Natural killer cell (primary cell): Measurements from ENCODE around the gene SLC28A2. TPM values are rescaled to one million over a fixed set of nuclear protein-coding genes. Genes with fewer than 3 reads are reported as not detected.
"Not testable (repeated sequence)": the region's sequence is repeated elsewhere in the genome, so short reads cannot be mapped to it uniquely, and the experiment has no call there.

ENCODE experiments used
- ATAC-seq, 3 donors: fragments of 150-1000 bp in 2 of 3; fragments of 200-7000 bp in 1 of 3; cut with Tn5 transposase; 1 replicate in 1 of 3; 2 replicates in 2 of 3; pipeline ENCODE4 v1.10.0; 2021; ENCODE audit warnings: mild to moderate bottlenecking in 2 of 3, moderate library complexity in 2 of 3
- DNase-seq, 2 donors: peaks; one replicate each; pipeline versions ENCODE4 v3.0.0 to v3.0.0-alpha.2; 2013 to 2021; ENCODE audit warnings: mixed read lengths in 1 of 2
- H3K27ac ChIP-seq: one replicate; pipeline ENCODE4 v1.5.1; 2013; ENCODE audit warnings: mild to moderate bottlenecking, low read length
- H3K27me3 ChIP-seq: one replicate; pipeline ENCODE4 v1.6.1; 2013; ENCODE audit warnings: low read length; ENCODE audit not compliant: control insufficient read depth, insufficient read depth
- H3K36me3 ChIP-seq: one replicate; pipeline ENCODE4 v1.6.1; 2013; ENCODE audit warnings: low read length; ENCODE audit not compliant: control insufficient read depth, insufficient read depth
- H3K4me1 ChIP-seq: one replicate; pipeline ENCODE4 v1.6.1; 2013; ENCODE audit warnings: low read length; ENCODE audit not compliant: control insufficient read depth, insufficient read depth
- H3K4me3 ChIP-seq: one replicate; pipeline ENCODE4 v1.5.1; 2013; ENCODE audit warnings: low read length
- H3K9me3 ChIP-seq: one replicate; pipeline ENCODE4 v1.6.1; 2013; ENCODE audit warnings: low read length; ENCODE audit not compliant: control insufficient read depth, insufficient read depth
- H3K27ac Mint-ChIP-seq, 2 donors: one replicate each; pipeline ENCODE4 v1.8.0; 2022; ENCODE audit warnings: mild to moderate bottlenecking in 2 of 2, mixed read lengths in 2 of 2, moderate library complexity in 1 of 2
- H3K27me3 Mint-ChIP-seq, 2 donors: one replicate each; pipeline ENCODE4 v1.8.0; 2022; ENCODE audit warnings: low read depth in 2 of 2, mixed read lengths in 2 of 2
- H3K36me3 Mint-ChIP-seq: one replicate; pipeline ENCODE4 v1.8.0; 2022; ENCODE audit warnings: mixed read lengths
- H3K4me1 Mint-ChIP-seq, 2 donors: one replicate each; pipeline ENCODE4 v1.8.0; 2022; ENCODE audit warnings: mixed read lengths in 2 of 2
- H3K4me3 Mint-ChIP-seq: one replicate; pipeline ENCODE4 v1.8.0; 2022; ENCODE audit warnings: mild to moderate bottlenecking, moderate library complexity, mixed read lengths
- H3K9me3 Mint-ChIP-seq, 2 donors: one replicate each; pipeline ENCODE4 v1.8.0; 2022; ENCODE audit warnings: mixed read lengths in 2 of 2
- WGBS: methylation state at CpG from one replicate; pipeline ENCODE4 v1.1.7; 2013; ENCODE audit warnings: missing lambda C conversion rate; ENCODE audit not compliant: insufficient coverage; 5-methylcytosine and 5-hydroxymethylcytosine counted together
- intact Hi-C: fragments of 100-400 bp; cut with micrococcal nuclease; formaldehyde crosslinking; loops from one replicate; pipeline ENCODE4 v1.14.2; 2022
- total RNA-seq, 4 donors: library from RNA; stranded (reverse); fragments of 120-200 nt in 1 of 4; gene quantifications; one replicate each; pipeline versions ENCODE4 v1.2.3 to v1.2.4, GENCODE V29; 2013 to 2022
- TF ChIP-seq, protein P1 (sequence below): fragments of 200-600 bp; IDR thresholded peaks from one replicate; pipeline ENCODE4 v1.8.0; 2022; ENCODE audit warnings: antibody characterized with exemption

The SLC28A2 gene
- total RNA-seq, 3 donors from 2014 or later (not counting 1 experiment from before 2014, with no cell fraction given) = not detected

DNA sequence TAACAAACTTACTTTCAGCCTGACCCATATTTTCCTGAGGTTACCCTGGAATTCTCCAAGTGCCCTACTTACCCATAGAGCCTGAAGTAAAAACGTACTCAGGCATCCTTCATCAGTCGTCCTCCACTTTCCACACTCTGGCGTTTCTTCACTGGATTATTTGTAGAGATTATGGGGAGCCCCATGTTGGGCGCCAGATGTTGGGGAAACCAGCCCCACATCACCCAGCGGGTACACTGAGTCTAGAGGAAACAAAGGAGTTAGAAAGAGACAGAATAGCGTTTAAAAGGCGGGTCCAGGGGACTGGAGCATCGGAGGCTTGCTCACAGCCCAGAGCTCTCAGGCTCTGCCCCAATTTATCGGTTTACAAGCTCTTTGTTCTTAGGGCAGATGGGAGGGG, 9.7 kb upstream of the SLC28A2 start:
- Histone ChIP-seq H3K36me3 (no peaks in the 10 kb centered on the region), H3K4me1 (no peaks in the 10 kb centered on the region), H3K27me3 (no peaks in the 10 kb centered on the region), H3K27ac (no peak overlapping the region), H3K9me3 (peaks cover 43% of the 10 kb centered on the region), H3K4me3 (no peak overlapping the region)
- peaks cover 45% of the 10 kb centered on the region for H3K36me3 Mint-ChIP-seq
- no peaks in the 10 kb centered on the region for H3K4me1 Mint-ChIP-seq
- peaks cover 0 to 9% of the 10 kb centered on the region in 2 donors for H3K27me3 Mint-ChIP-seq
- TF ChIP-seq, protein P1, sequence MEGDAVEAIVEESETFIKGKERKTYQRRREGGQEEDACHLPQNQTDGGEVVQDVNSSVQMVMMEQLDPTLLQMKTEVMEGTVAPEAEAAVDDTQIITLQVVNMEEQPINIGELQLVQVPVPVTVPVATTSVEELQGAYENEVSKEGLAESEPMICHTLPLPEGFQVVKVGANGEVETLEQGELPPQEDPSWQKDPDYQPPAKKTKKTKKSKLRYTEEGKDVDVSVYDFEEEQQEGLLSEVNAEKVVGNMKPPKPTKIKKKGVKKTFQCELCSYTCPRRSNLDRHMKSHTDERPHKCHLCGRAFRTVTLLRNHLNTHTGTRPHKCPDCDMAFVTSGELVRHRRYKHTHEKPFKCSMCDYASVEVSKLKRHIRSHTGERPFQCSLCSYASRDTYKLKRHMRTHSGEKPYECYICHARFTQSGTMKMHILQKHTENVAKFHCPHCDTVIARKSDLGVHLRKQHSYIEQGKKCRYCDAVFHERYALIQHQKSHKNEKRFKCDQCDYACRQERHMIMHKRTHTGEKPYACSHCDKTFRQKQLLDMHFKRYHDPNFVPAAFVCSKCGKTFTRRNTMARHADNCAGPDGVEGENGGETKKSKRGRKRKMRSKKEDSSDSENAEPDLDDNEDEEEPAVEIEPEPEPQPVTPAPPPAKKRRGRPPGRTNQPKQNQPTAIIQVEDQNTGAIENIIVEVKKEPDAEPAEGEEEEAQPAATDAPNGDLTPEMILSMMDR = no peak
- DNase-seq = peak in 1 of 2 donors; percentile 9
- H3K4me3 Mint-ChIP-seq = no peak overlapping the region
- ATAC-seq = no peak
- intact Hi-C loops = no loop called here
- 90% methylated on average over 7 of the region's 9 CpGs for WGBS
- H3K27ac Mint-ChIP-seq = no peak overlapping the region
- peaks cover 6 to 33% of the 10 kb centered on the region in 2 donors for H3K9me3 Mint-ChIP-seq

DNA sequence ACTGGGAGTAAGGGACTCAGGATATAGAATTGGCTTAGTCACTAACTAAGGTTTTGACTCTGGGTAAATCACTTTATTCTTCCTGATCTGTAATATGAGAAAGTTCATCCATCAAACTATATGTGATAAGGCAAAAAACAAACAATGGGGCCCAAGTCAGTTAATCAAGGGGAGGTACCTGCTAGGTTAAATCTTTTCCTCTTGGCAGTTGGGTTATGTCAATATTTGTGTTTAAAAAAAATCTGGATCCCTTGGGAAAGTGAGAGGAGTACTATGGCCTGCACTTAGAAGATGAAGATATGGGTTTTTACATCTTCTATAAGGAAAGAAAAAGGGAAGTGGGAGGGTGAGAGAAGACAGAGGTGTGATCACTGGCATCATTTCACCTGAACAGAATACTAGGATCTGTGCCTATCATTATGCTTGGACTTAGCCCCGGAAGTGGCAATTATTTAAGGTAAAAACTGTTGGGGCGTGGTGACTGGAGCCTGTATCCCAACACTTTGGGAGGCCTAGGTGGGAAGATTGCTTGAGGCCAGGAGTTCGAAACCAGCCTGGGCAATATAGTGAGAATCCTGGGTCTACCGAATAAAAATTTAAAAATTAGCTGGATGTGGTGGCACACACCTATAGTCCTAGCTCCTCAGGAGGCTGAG, 2.8 kb upstream of the SLC28A2 start:
- Mint-ChIP-seq H3K4me1 (no peaks in the 10 kb centered on the region), H3K36me3 (peaks cover 10% of the 10 kb centered on the region)

DNA sequence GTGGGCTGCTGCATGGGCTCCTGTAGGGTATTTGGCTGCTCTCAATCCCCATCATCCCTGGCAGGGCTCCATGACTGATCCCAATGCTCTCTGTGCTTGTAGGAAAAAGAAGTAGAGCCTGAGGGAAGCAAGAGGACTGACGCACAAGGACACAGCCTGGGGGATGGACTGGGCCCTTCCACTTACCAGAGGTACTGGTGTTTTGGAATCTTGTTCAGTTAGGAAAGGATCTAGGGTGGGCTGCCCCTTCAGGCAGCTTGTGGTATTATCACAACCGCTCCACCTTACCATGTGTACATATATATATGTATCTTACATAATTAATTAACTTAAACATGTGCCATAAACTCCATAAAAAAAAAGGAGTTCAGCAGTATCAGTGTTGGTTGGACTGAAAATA, 1.3 kb downstream of the SLC28A2 start:
- Histone ChIP-seq H3K27me3 (no peaks in the 10 kb centered on the region), H3K4me1 (no peaks in the 10 kb centered on the region), H3K9me3 (no peaks in the 10 kb centered on the region), H3K36me3 (no peaks in the 10 kb centered on the region), H3K27ac (no peak overlapping the region), H3K4me3 (no peak overlapping the region)
- 100% methylated on average over 1 of the region's 2 CpGs for WGBS
- Mint-ChIP-seq H3K27ac (no peak overlapping the region), H3K9me3 (no peaks in the 10 kb centered on the region), H3K36me3 (no peaks in the 10 kb centered on the region), H3K4me3 (no peak overlapping the region), H3K27me3 (no peaks in the 10 kb centered on the region), H3K4me1 (no peaks in the 10 kb centered on the region)
- ATAC-seq (peak in 1 of 3 donors; percentile 30), DNase-seq (peak in 1 of 2 donors; percentile 19)
- TF ChIP-seq, protein P1 = no peak
- intact Hi-C loops = no loop called here

More for the DNA sequence above, 2.8 kb upstream of the SLC28A2 start:
- ATAC-seq = no peak
- Mint-ChIP-seq H3K27ac (no peak overlapping the region), H3K4me3 (no peak overlapping the region), H3K27me3 (no peaks in the 10 kb centered on the region), H3K9me3 (peaks cover 4 to 7% of the 10 kb centered on the region in 2 donors)
- TF ChIP-seq, protein P1 = no peak
- Histone ChIP-seq H3K4me3 (no peak overlapping the region), H3K9me3 (peaks cover 9% of the 10 kb centered on the region), H3K36me3 (no peaks in the 10 kb centered on the region), H3K4me1 (no peaks in the 10 kb centered on the region), H3K27me3 (no peaks in the 10 kb centered on the region), H3K27ac (no peak overlapping the region)
- DNase-seq = no peak
- intact Hi-C loops = no loop called here
- WGBS = 91% methylated on average over 4 of the region's 4 CpGs

DNA sequence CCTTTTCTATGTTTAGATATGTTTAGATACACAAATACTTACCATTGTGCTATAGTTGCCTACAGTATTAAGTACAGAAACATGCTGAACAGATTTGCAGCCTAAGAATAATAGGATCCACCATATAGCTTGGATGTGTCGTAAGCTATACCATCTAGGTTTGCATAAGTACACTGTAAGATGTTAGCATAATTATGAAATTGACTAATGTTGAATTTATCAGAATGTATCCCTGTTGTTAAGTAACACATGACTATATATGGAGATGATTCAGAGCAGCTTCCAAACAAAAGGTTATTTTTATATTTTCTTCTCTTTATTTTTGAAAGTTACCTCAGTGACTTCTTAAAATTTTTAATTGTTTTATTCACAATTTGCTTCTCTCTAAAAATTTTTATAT, 2.4 kb downstream of the SLC28A2 start:
- H3K36me3 Mint-ChIP-seq = no peaks in the 10 kb centered on the region
- H3K4me1 Mint-ChIP-seq = no peaks in the 10 kb centered on the region
- intact Hi-C loops = no loop called here
- TF ChIP-seq, protein P1 = no peak
- H3K36me3 ChIP-seq = no peaks in the 10 kb centered on the region
- no peaks in the 10 kb centered on the region for H3K9me3 ChIP-seq
- DNase-seq (no peak), ATAC-seq (no peak)
- no peak overlapping the region for H3K27ac Mint-ChIP-seq
- H3K27me3 Mint-ChIP-seq = no peaks in the 10 kb centered on the region
- no peaks in the 10 kb centered on the region for H3K4me1 ChIP-seq
- no peak overlapping the region for H3K4me3 ChIP-seq
- no peak overlapping the region for H3K4me3 Mint-ChIP-seq
- H3K9me3 Mint-ChIP-seq = no peaks in the 10 kb centered on the region
- no peak overlapping the region for H3K27ac ChIP-seq
- 100% methylated on average over 1 of the region's 1 CpG for WGBS
- no peaks in the 10 kb centered on the region for H3K27me3 ChIP-seq

DNA sequence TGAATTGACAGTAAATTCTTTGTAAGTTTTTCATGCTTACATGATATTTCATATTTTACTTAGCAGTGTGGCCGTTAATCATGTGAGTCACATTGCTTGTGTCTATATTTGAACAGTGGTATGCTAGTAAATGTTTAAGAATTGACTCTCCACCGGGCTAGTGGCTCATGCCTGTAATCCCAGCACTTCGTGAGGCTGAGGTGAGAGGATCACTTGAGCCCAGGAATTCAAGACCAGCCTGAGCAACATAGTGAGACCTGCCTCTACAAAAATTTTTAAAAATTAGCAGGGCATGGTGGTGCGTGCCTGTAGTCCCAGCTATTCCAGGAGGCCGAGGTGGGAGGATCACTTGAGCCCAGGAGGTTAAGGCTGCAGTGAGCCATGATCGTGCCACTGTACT, 2.8 kb downstream of the SLC28A2 start:
- H3K27me3 Mint-ChIP-seq, H3K36me3 ChIP-seq, H3K4me1 ChIP-seq, H3K27ac Mint-ChIP-seq, H3K9me3 Mint-ChIP-seq, H3K9me3 ChIP-seq, H3K4me3 ChIP-seq, intact Hi-C loops, H3K27me3 ChIP-seq, H3K36me3 Mint-ChIP-seq, ATAC-seq, H3K27ac ChIP-seq, H3K4me1 Mint-ChIP-seq, DNase-seq, H3K4me3 Mint-ChIP-seq: not testable (repeated sequence)
- 86% methylated on average over 6 of the region's 6 CpGs for WGBS
